B cell (primary cell): Measurements from ENCODE around the gene ZNF793. TPM values are rescaled to one million over a fixed set of nuclear protein-coding genes. Genes with fewer than 3 reads are reported as not detected.

Experiments
- ATAC-seq: fragments of 200-7000 bp; cut with Tn5 transposase; one replicate; pipeline ENCODE4 v1.10.0; 2021; ENCODE audit warnings: low read depth, mild to moderate bottlenecking, moderate number of reproducible peaks, moderate library complexity
- CTCF ChIA-PET: fragments of 350-600 bp; sonication (Branson Sonifier 250); formaldehyde crosslinking; loops from one replicate; lab custom pipeline; 2021; ENCODE audit warnings: antibody characterized with exemption, inconsistent platforms; lab: Charles Lee
- POLR2A ChIA-PET: fragments of 350-600 bp; sonication (Branson Sonifier 250); formaldehyde crosslinking; loops from one replicate; lab custom pipeline; 2021; ENCODE audit warnings: antibody characterized with exemption; lab: Charles Lee
- DNase-seq: peaks from one replicate; pipeline ENCODE4 v3.0.0; 2013
- H2AFZ ChIP-seq: 2 replicates; pipeline ENCODE4 v1.6.1; 2012; ENCODE audit warnings: mild to moderate bottlenecking, low read depth, low read length; ENCODE audit not compliant: insufficient read depth, poor library complexity, severe bottlenecking
- H3K27ac ChIP-seq, 2 donors: 1 replicate in 1 of 2; 2 replicates in 1 of 2; pipeline ENCODE4 v1.5.1; 2012 to 2013; ENCODE audit warnings: low read length in 2 of 2, mild to moderate bottlenecking in 2 of 2, moderate library complexity in 1 of 2
- H3K27me3 ChIP-seq, 4 experiments: fragments of 200-600 bp in 1 of 4; sonication (generic) in 1 of 4; replicated peaks in 1 of 4; 1 replicate in 2 of 4; 2 replicates in 2 of 4; pipeline versions ENCODE4 v1.6.1 to v1.7.0; 2013 to 2016; ENCODE audit warnings: low read length in 3 of 4, mild to moderate bottlenecking in 2 of 4, mixed read lengths in 1 of 4, moderate library complexity in 1 of 4; ENCODE audit not compliant: insufficient read depth in 4 of 4, control insufficient read depth in 3 of 4; ENCODE audit errors: control extremely low read depth in 1 of 4
- H3K36me3 ChIP-seq, 2 experiments: replicated peaks in 1 of 2; 1 replicate in 1 of 2; 2 replicates in 1 of 2; pipeline versions ENCODE4 v1.6.1 to v1.7.1; 2013; ENCODE audit warnings: low read length in 1 of 2; ENCODE audit not compliant: insufficient read depth in 2 of 2, control insufficient read depth in 1 of 2; ENCODE audit errors: control extremely low read depth in 1 of 2, extremely low read depth in 1 of 2
- H3K4me1 ChIP-seq, 2 donors: fragments of 200-600 bp in 1 of 2; sonication (generic) in 1 of 2; 1 replicate in 1 of 2; 2 replicates in 1 of 2; pipeline versions ENCODE4 v1.5.1 to v1.6.1; 2013 to 2017; ENCODE audit warnings: low read length in 2 of 2; ENCODE audit not compliant: control insufficient read depth in 2 of 2, insufficient read depth in 2 of 2
- H3K4me2 ChIP-seq: replicated peaks from 2 replicates; pipeline ENCODE3; 2012; ENCODE audit warnings: mild to moderate bottlenecking, low read depth, low read length; ENCODE audit not compliant: poor library complexity, severe bottlenecking
- H3K4me3 ChIP-seq, 5 experiments: fragments of 200-600 bp in 1 of 5; sonication (generic) in 1 of 5; 1 replicate in 3 of 5; 2 replicates in 2 of 5; pipeline versions ENCODE4 v1.5.1 to v1.7.0; 2011 to 2016; ENCODE audit warnings: low read length in 4 of 5, mild to moderate bottlenecking in 4 of 5, low read depth in 2 of 5, control low read depth in 1 of 5, moderate library complexity in 1 of 5; ENCODE audit not compliant: insufficient read depth in 1 of 5; ENCODE audit errors: control extremely low read depth in 1 of 5, extremely low read depth in 1 of 5
- H3K79me2 ChIP-seq: fragments of 200-600 bp; sonication (generic); one replicate; pipeline ENCODE4 v1.6.0; 2016; ENCODE audit warnings: low read length; ENCODE audit not compliant: control insufficient read depth, insufficient read depth
- H3K9ac ChIP-seq: fragments of 200-600 bp; sonication (generic); 2 replicates; pipeline ENCODE4 v1.6.1; 2017; ENCODE audit warnings: mild to moderate bottlenecking, low read length, moderate library complexity
- H3K9me3 ChIP-seq, 3 donors: one replicate each; pipeline versions ENCODE4 v1.6.1 to v1.7.1; 2013; ENCODE audit warnings: low read length in 2 of 3; ENCODE audit not compliant: control insufficient read depth in 2 of 3, insufficient read depth in 1 of 3; ENCODE audit errors: control extremely low read depth in 1 of 3
- H4K20me1 ChIP-seq: 2 replicates; pipeline ENCODE4 v1.6.0; 2012; ENCODE audit warnings: mild to moderate bottlenecking, low read length; ENCODE audit not compliant: insufficient read depth, control insufficient read depth, poor library complexity, severe bottlenecking
- H3K27ac Mint-ChIP-seq: one replicate; pipeline ENCODE4 v1.8.0; 2021; ENCODE audit warnings: mixed read lengths
- H3K27me3 Mint-ChIP-seq: one replicate; pipeline ENCODE4 v1.8.0; 2021; ENCODE audit warnings: mixed read lengths
- H3K4me1 Mint-ChIP-seq: one replicate; pipeline ENCODE4 v1.8.0; 2021; ENCODE audit warnings: mixed read lengths
- H3K4me3 Mint-ChIP-seq: one replicate; pipeline ENCODE4 v1.8.0; 2021; ENCODE audit warnings: mixed read lengths
- H3K9me3 Mint-ChIP-seq: one replicate; pipeline ENCODE4 v1.8.0; 2022; ENCODE audit warnings: mixed read lengths; ENCODE audit not compliant: insufficient read depth
- CTCF ChIP-seq: fragments of 200-600 bp; IDR thresholded peaks from one replicate; pipeline ENCODE4 v1.8.0; 2022; ENCODE audit warnings: antibody characterized with exemption, mild to moderate bottlenecking
- EZH2 ChIP-seq: IDR thresholded peaks from 2 replicates; pipeline ENCODE4 v1.6.1; 2012; ENCODE audit warnings: borderline replicate concordance, low read depth, mild to moderate bottlenecking, moderate library complexity, low read length; ENCODE audit not compliant: insufficient read depth, poor library complexity, severe bottlenecking
- WGBS: methylation state at CpG from one replicate; pipeline ENCODE4 v1.1.5; 2013; ENCODE audit warnings: missing lambda C conversion rate; ENCODE audit not compliant: insufficient coverage; 5-methylcytosine and 5-hydroxymethylcytosine counted together
- intact Hi-C: fragments of 100-400 bp; cut with micrococcal nuclease; formaldehyde crosslinking; loops from one replicate; pipeline ENCODE4 v1.10.0; 2022
- polyA minus RNA-seq: library from RNA; depleted of rRNA, polyadenylated mRNA; stranded (reverse); fragments of >200 nt; gene quantifications from 2 replicates; pipeline ENCODE4 v1.2.3, GENCODE V29; 2012
- polyA plus RNA-seq: library from polyadenylated mRNA; depleted of rRNA; stranded (reverse); fragments of >200 nt; gene quantifications from 2 replicates; pipeline ENCODE4 v1.2.3, GENCODE V29; 2012
- total RNA-seq, 2 donors: library from RNA; stranded (reverse); fragments of 120-200 nt in 1 of 2; gene quantifications; 1 replicate in 1 of 2; 2 replicates in 1 of 2; pipeline versions ENCODE4 v1.2.3 to v1.2.4, GENCODE V29; 2013 to 2022

The ZNF793 gene
- total RNA-seq: 12.2 and 12.7 TPM in 2 replicates
- total RNA-seq (2013): 6.4 TPM
- polyA plus RNA-seq: 3.0 and 4.1 TPM in 2 replicates
- polyA minus RNA-seq: 2.4 and 2.5 TPM in 2 replicates

GRCh38 chr19:37506387-37507166 is at the start of gene ZNF793:
ZNF793 (plus strand) TSS chr19:37506939; CDS start chr19:37523440, 16,501 bp downstream.
- Histone ChIP-seq H4K20me1 (no peaks in the 10 kb centered on the region), H2AFZ (peak within 1 kb of the TSS; percentile 89), H3K9me3 (peaks cover 6 to 26% (median 10%) of the 10 kb centered on the region in 3 donors), H3K4me2 (peak within 1 kb of the TSS; percentile 82), H3K27me3 (no peaks in the 10 kb centered on the region), H3K9ac (peak within 1 kb of the TSS; percentile 79), H3K79me2 (no peaks in the 10 kb centered on the region), H3K4me1 (peaks cover 14 to 16% of the 10 kb centered on the region in 2 donors), H3K27ac (peak within 1 kb of the TSS; percentile 91 to 92), H3K36me3 (peaks cover 0 to 5% of the 10 kb centered on the region in 2 experiments), H3K4me3 (peak within 1 kb of the TSS; percentile 63 to 99 (median 83))
- ChIA-PET POLR2A (interaction anchor here (0.6 to 2.1 kb wide), 8 partner anchors 38 to 1368 kb away, joined by 3 to 23 read pairs (median 4); partner anchors contain the start of genes ZNF527, ZNF540, ZNF569 and ZNF570), CTCF (interaction anchor here (1.0 to 1.5 kb wide), 3 partner anchors 39 to 136 kb away, joined by 3 to 5 read pairs (median 4); partner anchors contain the start of gene ZNF569)
- DNase-seq (peak; percentile 92), ATAC-seq (peak; percentile 85)
- 2% methylated on average over 40 of the region's 40 CpGs for WGBS
- no peaks in the 10 kb centered on the region for H3K27me3 Mint-ChIP-seq
- peaks cover 2% of the 10 kb centered on the region for H3K4me1 Mint-ChIP-seq
- TF ChIP-seq CTCF: no peak
- TF ChIP-seq EZH2: no peak
- H3K4me3 Mint-ChIP-seq: no peak within 1 kb of the TSS
- intact Hi-C loops: loop anchor here (1.0 to 10.0 kb wide), 9 partner anchors 37 to 528 kb away; partner anchors contain the start of genes ZFP30, ZNF420, ZNF527 and ZNF540
- H3K27ac Mint-ChIP-seq: no peak within 1 kb of the TSS
- H3K9me3 Mint-ChIP-seq: peaks cover 10% of the 10 kb centered on the region
